Measurements from ENCODE around the gene KRT9.
"Not testable (repeated sequence)": the region's sequence is repeated elsewhere in the genome, so short reads cannot be mapped to it uniquely, and the experiment has no call there.

Gene KRT9

DNA sequence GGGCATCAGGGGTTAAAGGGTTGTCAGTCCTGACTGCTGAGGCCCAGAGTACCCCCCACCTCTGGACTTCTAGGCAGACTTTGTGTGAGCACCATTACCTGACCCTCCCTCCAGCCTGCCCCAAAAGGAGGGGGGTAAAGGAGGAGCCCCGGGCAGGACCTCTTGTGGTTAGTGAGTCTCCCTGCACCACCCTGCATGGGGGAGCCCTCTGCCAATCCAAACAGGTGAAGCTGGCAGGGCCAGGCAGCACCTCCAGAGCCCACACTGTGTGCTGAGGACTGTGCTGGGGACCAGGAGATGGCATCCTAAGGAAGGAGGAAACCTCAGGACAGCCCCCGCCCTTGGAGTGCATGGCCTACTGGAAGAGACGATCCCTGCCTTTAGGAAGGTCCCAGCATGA lies 17.4 kb upstream of the KRT9 start:
- H3K79me2 ChIP-seq = no peaks in the 10 kb centered on the region
- H3K4me3 ChIP-seq (ENCODE audit: low read depth, low read length) = no peak overlapping the region
- no peak overlapping the region for H3K27ac ChIP-seq
- H3K9ac ChIP-seq = no peak overlapping the region
- no peaks in the 10 kb centered on the region for H3K27me3 ChIP-seq (ENCODE audit: control insufficient read depth, insufficient read depth, low read length)
- no peak overlapping the region for H2AFZ ChIP-seq
- TF ChIP-seq, protein P1, sequence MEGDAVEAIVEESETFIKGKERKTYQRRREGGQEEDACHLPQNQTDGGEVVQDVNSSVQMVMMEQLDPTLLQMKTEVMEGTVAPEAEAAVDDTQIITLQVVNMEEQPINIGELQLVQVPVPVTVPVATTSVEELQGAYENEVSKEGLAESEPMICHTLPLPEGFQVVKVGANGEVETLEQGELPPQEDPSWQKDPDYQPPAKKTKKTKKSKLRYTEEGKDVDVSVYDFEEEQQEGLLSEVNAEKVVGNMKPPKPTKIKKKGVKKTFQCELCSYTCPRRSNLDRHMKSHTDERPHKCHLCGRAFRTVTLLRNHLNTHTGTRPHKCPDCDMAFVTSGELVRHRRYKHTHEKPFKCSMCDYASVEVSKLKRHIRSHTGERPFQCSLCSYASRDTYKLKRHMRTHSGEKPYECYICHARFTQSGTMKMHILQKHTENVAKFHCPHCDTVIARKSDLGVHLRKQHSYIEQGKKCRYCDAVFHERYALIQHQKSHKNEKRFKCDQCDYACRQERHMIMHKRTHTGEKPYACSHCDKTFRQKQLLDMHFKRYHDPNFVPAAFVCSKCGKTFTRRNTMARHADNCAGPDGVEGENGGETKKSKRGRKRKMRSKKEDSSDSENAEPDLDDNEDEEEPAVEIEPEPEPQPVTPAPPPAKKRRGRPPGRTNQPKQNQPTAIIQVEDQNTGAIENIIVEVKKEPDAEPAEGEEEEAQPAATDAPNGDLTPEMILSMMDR (IDR thresholded peaks at IDR 0.05) = no peak
- H3K9me3 ChIP-seq (ENCODE audit: control insufficient read depth, low read length) = no peaks in the 10 kb centered on the region
- H3K4me1 ChIP-seq = no peaks in the 10 kb centered on the region
- H3K4me2 ChIP-seq (ENCODE audit: low read length) = no peak overlapping the region
- no peaks in the 10 kb centered on the region for H3K36me3 ChIP-seq (ENCODE audit: control insufficient read depth, insufficient read depth, low read length)

DNA sequence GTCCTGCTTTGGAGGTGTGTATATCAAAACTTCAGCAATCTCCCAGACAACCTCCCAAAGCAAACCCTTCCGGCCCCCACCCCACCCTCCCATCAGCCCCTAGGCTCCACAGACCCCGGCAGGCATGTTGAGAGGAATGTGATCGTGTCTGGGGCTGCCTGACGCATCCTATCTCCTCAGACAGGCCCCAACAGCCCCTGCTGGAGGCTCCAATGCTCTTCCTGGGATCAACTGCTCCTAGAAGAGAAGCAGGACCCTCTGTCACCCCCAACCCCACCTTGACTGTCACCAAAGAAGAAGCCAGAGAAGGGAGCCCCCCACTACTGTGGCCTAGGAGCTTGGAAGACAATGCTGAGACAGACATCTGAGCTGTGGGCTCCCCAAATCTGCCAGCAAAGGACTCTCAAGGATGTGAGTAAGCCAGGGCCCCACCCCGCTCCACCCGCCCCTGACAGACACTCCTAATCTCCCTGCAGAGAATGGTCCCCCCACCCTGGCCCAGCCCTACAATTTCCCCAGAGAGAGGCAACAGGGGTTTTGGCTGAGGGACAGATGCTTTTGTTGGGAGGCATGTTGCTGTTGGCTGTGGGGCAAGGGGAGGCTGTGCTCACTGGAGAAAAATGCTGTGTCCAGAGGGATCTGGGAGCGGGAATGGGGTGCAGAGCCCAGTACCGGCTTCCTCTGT lies 16.4 kb upstream of the KRT9 start:
- Histone ChIP-seq H2AFZ (no peak overlapping the region), H3K36me3 (ENCODE audit: control insufficient read depth, insufficient read depth, low read length) (no peaks in the 10 kb centered on the region), H3K4me3 (ENCODE audit: low read depth, low read length) (no peak overlapping the region), H3K4me2 (ENCODE audit: low read length) (no peak overlapping the region), H3K79me2 (no peaks in the 10 kb centered on the region), H3K27ac (no peak overlapping the region), H3K9me3 (ENCODE audit: control insufficient read depth, low read length) (no peaks in the 10 kb centered on the region), H3K9ac (no peak overlapping the region), H3K27me3 (ENCODE audit: control insufficient read depth, insufficient read depth, low read length) (no peaks in the 10 kb centered on the region), H3K4me1 (no peaks in the 10 kb centered on the region)
- TF ChIP-seq, protein P1 (IDR thresholded peaks at IDR 0.05) = no peak

DNA sequence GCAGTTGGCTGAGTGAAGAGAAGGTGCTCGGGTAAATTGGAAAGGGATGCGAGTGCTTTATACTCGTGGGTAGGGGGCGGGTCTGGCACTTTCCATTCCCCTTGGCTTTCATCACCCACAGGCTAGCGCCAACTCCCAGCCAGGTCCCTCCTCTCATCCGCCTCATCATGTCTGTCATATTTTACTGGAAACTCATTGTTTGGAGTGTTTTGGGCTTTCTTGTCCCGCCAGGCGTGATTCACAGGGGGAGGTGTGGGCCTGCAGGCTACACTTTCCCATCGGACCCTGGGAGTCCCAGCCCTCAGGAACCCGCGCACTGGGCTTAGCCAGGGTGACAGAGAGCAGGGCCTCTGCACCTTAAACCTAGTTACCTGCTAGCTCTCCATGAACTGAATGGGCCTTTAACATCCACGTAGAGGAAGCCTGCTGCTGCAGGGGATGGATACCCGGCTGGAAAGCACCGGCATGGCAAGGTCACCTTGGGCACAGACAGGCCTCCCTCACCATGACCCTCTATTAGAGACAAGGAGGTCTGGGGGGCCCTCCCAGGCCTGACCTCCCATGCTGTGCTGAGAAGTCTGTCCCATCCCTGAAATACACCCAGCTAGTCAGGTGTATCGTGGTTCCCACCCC lies 15.1 kb upstream of the KRT9 start, which contains the start of gene KRT14:
KRT14 (minus strand) TSS at position 33 of the 633 bp plus-strand sequence. CDS start 61 bp downstream, outside the sequence.
- Histone ChIP-seq H2AFZ (no peak within 1 kb of the TSS), H3K4me3 (ENCODE audit: low read depth, low read length) (no peak within 1 kb of the TSS), H3K79me2 (no peaks in the 10 kb centered on the region), H3K4me2 (ENCODE audit: low read length) (no peak within 1 kb of the TSS), H3K27me3 (ENCODE audit: control insufficient read depth, insufficient read depth, low read length) (no peaks in the 10 kb centered on the region), H3K36me3 (ENCODE audit: control insufficient read depth, insufficient read depth, low read length) (no peaks in the 10 kb centered on the region), H3K27ac (no peak within 1 kb of the TSS), H3K4me1 (no peaks in the 10 kb centered on the region), H3K9me3 (ENCODE audit: control insufficient read depth, low read length) (no peaks in the 10 kb centered on the region), H3K9ac (no peak within 1 kb of the TSS)
- TF ChIP-seq, protein P1 (IDR thresholded peaks at IDR 0.05) = no peak

DNA sequence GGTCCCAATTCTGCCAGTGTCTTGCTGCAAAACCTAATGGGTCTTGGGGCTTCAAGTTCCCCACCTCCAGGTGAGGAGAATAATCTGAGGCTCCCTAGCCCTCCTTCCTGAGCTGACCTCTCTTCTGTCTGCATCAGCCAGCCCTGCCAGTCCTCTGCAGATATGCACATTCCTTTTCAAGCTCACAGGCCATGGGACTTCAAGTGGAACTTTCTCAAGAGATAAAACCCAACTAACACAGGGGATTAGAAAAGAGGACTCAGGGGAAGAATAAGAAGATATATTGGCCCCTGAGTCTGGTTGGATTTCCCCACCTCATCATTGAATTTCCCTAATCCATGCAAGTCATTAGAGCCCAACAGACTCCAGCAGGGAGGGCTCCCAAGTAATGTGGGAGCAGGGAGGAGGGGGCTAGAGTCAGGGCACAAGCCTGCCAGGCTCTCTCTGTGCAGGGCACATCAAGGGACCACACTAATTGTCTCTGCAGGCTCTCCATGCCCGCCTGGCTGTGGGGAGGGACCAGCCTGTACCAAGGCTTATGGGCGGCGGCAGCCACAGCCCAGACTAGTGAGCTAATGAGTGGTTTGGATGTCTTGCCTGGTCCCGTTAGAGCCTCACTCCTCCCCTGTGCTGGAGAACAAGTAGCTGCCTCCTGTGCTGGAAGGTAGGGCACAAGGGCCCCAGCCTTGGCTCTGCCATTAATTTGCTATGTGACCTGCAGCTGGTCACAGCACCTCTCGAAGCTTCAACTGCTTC lies 13.6 kb upstream of the KRT9 start:
- Histone ChIP-seq H3K36me3 (ENCODE audit: control insufficient read depth, insufficient read depth, low read length) (no peaks in the 10 kb centered on the region), H3K27ac (no peak overlapping the region), H3K4me3 (ENCODE audit: low read depth, low read length) (no peak overlapping the region), H3K4me1 (no peaks in the 10 kb centered on the region), H3K9ac (no peak overlapping the region), H3K4me2 (ENCODE audit: low read length) (no peak overlapping the region), H3K27me3 (ENCODE audit: control insufficient read depth, insufficient read depth, low read length) (no peaks in the 10 kb centered on the region), H2AFZ (no peak overlapping the region), H3K79me2 (no peaks in the 10 kb centered on the region), H3K9me3 (ENCODE audit: control insufficient read depth, low read length) (no peaks in the 10 kb centered on the region)
- TF ChIP-seq, protein P1 (IDR thresholded peaks at IDR 0.05) = no peak

DNA sequence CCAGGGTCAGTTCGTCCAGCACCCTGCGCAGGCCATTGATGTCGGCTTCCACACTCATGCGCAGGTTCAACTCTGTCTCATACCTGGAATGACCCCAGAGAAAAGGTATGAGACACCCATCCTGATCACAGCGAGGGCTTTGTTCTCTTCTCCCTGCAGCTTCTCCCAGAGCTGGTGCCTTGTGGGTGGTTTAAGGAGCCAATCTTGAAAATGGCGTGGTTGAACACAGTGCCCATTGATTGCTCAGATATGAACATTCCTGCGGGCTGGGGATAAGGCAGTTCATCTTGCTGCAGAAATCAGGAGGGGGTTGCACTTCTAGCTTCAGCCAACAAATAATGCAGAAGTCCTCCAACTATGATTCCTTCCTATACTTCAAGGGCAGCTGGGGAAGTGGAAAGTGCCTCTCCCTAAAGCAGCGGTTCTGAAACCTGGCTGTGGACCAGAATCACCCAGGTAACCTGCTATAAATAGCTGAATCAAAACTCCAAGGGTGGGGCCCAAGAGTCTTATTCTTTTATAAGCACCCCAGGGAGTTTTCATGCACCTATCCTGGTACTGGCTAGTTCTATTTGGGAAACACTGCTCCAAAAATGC lies 12.6 kb upstream of the KRT9 start:
- not testable (repeated sequence) for H3K4me2 ChIP-seq (ENCODE audit: low read length); H3K79me2 ChIP-seq; H3K27ac ChIP-seq; H2AFZ ChIP-seq; H3K4me1 ChIP-seq; H3K9me3 ChIP-seq (ENCODE audit: control insufficient read depth, low read length); H3K4me3 ChIP-seq (ENCODE audit: low read depth, low read length); H3K27me3 ChIP-seq (ENCODE audit: control insufficient read depth, insufficient read depth, low read length); H3K36me3 ChIP-seq (ENCODE audit: control insufficient read depth, insufficient read depth, low read length); H3K9ac ChIP-seq

All from parathyroid adenoma (tissue), 2 donors.